Measurements from ENCODE around the gene PLD2.

- TF ChIP-seq CTCF (conservative IDR thresholded peaks at IDR 0.05 in 1 of 2, IDR thresholded peaks at IDR 0.05 in 1 of 2; ENCODE audit: low read depth in 1 of 2, low read length in 2 of 2) (no peak), EZH2 (IDR thresholded peaks at IDR 0.05; ENCODE audit: low read length, missing control alignments) (peak; percentile 57)
Observed at GRCh38 chr17:4785311-4786105, 21.4 kb upstream of the PLD2 start.
